T-helper 1 cell treated with Interleukin-12 subunit alpha and Interleukin-12 subunit beta and Interleukin-4 antibody, amounts not matched to agents 30 μg/mL and 1 μg/mL, for 36 hours (primary cell): ENCODE data around the gene CARD9.
"Not testable (repeated sequence)": the region's sequence is repeated elsewhere in the genome, so short reads cannot be mapped to it uniquely, and the experiment has no call there.

Source experiments
- H3K27ac Mint-ChIP-seq: one replicate; pipeline ENCODE4 v1.8.0; 2021; ENCODE audit warnings: mild to moderate bottlenecking, mixed read lengths
- H3K27me3 Mint-ChIP-seq: one replicate; pipeline ENCODE4 v1.8.0; 2021; ENCODE audit warnings: low read depth, mixed read lengths
- H3K36me3 Mint-ChIP-seq: one replicate; pipeline ENCODE4 v1.8.0; 2021; ENCODE audit warnings: low read depth, mixed read lengths
- H3K4me1 Mint-ChIP-seq: one replicate; pipeline ENCODE4 v1.8.0; 2021; ENCODE audit warnings: low read depth, mixed read lengths
- H3K4me3 Mint-ChIP-seq: one replicate; pipeline ENCODE4 v1.8.0; 2021; ENCODE audit warnings: mild to moderate bottlenecking, moderate library complexity, mixed read lengths
- H3K9me3 Mint-ChIP-seq: one replicate; pipeline ENCODE4 v1.8.0; 2021; ENCODE audit warnings: mixed read lengths

The CARD9 gene

DNA sequence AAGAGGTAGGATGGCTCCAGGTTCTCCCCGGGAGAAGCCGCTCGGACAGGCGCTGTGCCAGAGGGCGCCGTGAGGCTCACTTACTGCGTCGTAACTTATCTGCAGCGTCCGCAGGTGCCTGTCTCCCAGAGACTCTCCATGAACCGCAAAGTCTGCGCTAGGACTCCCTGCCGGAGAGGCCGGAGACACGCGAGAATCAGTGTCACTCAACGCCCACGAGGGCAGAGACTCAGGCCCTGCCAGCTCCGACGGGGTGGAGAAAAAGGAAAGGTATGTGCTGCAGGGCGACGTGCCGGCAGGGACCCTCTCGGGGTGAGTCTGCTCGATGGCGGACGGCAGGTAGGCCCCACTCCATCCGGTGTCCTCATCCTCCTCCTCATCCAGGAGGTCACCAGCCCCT lies 33.6 kb upstream of the CARD9 start:
- Mint-ChIP-seq H3K4me1 (peaks cover 53% of the 10 kb centered on the region), H3K36me3 (peaks cover 39% of the 10 kb centered on the region)
- H3K4me3 Mint-ChIP-seq, H3K27me3 Mint-ChIP-seq, H3K9me3 Mint-ChIP-seq, H3K27ac Mint-ChIP-seq: not testable (repeated sequence)

DNA sequence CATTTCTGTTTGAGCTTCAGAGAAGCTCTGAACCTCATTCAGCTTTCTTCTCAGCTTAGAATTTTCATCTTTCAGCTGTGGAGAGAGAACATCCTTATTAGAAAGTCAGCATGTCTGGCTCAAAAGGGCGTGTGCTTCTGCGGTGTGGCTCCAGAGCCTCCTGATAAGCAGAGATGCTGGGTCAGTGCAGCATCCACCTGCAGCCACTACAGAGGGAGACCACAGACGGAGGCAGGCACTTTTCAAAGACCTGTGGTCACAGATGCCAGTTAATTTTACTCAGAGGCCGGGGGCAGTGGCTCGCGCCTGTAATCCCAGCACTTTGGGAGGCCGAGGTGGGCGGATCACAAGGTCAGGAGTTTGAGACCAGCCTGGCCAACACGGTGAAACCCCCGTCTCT lies 32.4 kb upstream of the CARD9 start:
- not testable (repeated sequence) for H3K9me3 Mint-ChIP-seq
- peaks cover 36% of the 10 kb centered on the region for H3K36me3 Mint-ChIP-seq

DNA sequence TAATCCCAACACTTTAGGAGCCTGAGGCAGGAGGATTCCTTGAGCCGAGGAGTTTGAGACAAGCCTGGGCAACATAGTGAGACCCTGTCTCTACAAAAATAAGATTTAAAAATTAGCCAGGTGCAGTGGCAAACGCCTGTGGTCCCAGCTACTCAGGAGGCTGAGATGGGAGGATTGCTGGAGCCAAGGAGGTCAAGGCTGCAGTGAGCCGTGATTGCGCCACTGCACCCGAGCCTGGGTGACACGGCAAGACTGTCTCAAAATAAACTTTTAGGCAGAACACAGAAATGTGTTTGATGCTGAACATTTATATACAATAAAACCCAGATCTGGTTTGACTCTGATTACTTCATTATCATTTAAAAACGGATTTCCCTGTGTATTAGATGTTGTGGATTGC lies 32.0 kb upstream of the CARD9 start:
- H3K4me1 Mint-ChIP-seq = peaks cover 47% of the 10 kb centered on the region
- peaks cover 4% of the 10 kb centered on the region for H3K27me3 Mint-ChIP-seq
- no peak overlapping the region for H3K4me3 Mint-ChIP-seq
- H3K9me3 Mint-ChIP-seq = no peaks in the 10 kb centered on the region
- H3K36me3 Mint-ChIP-seq = peaks cover 36% of the 10 kb centered on the region
- no peak overlapping the region for H3K27ac Mint-ChIP-seq

More for the DNA sequence above, 32.4 kb upstream of the CARD9 start:
- H3K27me3 Mint-ChIP-seq, H3K4me3 Mint-ChIP-seq, H3K27ac Mint-ChIP-seq: not testable (repeated sequence)
- H3K4me1 Mint-ChIP-seq = peaks cover 46% of the 10 kb centered on the region

DNA sequence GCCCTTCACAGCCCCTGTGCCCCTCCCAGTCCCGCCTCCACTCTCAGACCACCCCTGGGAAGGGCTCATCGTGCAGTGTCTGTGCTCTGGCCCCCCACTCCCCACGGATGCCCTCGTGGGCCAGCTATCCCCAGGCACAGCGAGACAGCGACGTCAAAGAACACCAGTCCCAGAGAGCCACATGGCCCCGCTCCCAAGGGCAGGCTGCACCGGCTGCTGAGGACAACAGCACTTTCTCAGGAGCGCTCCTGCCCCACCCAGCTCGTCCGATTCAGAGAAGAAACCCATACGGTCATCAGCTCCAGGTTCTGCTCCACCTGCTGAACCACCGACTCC lies 31.3 kb upstream of the CARD9 start:
- peaks cover 4% of the 10 kb centered on the region for H3K27me3 Mint-ChIP-seq
- peak overlapping the region; percentile 62 for H3K27ac Mint-ChIP-seq
- no peaks in the 10 kb centered on the region for H3K9me3 Mint-ChIP-seq
- peak overlapping the region; percentile 65 for H3K4me3 Mint-ChIP-seq
- H3K36me3 Mint-ChIP-seq = peaks cover 36% of the 10 kb centered on the region
- H3K4me1 Mint-ChIP-seq = peaks cover 46% of the 10 kb centered on the region

DNA sequence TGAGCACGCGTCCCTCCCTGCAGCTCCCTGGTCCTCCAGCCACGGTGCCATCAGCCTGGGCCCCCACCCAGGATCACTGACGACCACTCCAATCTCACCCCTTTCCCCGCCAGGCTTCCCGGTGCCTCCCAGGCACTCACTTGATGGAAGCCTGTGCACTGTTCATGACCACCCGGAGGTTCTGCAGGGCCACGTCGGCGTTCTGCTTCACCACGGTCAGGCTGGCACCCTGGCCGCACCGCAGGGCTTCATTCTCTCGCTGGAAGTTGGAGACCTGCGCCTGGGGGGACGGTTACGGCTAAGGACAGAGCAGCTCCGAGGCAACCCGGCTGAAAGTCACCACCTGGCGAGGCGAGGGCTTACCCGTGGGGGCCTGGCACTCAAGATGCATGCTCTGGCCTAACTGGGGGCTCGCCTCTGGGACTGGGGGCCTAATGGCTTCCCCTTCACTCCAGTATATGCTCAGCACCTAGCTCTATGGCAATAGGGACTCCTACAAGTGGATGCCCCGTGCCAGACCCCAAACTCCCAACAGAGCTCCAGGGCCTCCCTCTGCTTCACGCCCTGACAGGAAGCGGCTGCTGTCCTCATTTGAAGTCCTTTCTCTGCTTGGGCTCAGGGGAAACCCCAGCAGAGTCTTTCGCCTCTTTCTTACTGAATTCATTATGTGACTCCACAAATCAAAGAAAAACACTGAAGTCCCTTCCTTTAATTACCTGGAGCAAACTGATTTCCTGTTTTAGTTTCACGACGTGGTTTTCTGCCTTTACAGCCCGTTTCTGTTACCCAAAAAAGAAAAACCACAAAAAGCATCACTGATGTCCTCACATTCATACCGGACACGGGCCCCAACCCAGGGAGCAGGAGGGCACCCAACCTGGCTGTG lies 30.7 kb upstream of the CARD9 start:
- Mint-ChIP-seq H3K9me3 (no peaks in the 10 kb centered on the region), H3K36me3 (peaks cover 37% of the 10 kb centered on the region), H3K27ac (peak overlapping the region; percentile 79), H3K27me3 (peaks cover 4% of the 10 kb centered on the region), H3K4me3 (peak overlapping the region; percentile 65), H3K4me1 (peaks cover 42% of the 10 kb centered on the region)

DNA sequence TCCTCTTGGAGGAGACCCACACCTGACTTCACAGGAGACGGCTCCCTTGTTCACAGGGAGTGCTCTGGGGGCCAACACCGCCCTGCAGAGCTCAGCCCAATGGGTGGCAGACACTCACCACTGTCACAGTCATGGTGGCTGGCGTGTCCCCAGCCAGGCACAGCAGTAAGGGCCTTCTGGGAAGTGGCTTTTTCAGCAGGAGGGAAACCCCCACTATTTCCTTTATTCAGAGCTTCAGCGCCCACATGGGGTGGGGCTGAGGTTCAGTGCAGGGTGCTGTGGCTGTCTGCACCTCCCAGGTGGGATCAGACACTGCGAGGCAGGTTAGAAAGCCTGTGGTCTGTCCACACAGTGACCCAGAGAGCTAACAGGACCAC lies 30.1 kb upstream of the CARD9 start:
- H3K4me3 Mint-ChIP-seq = peak overlapping the region; percentile 65
- no peaks in the 10 kb centered on the region for H3K9me3 Mint-ChIP-seq
- H3K36me3 Mint-ChIP-seq = peaks cover 34% of the 10 kb centered on the region
- H3K27ac Mint-ChIP-seq = peak overlapping the region; percentile 79
- peaks cover 42% of the 10 kb centered on the region for H3K4me1 Mint-ChIP-seq
- no peaks in the 10 kb centered on the region for H3K27me3 Mint-ChIP-seq

DNA sequence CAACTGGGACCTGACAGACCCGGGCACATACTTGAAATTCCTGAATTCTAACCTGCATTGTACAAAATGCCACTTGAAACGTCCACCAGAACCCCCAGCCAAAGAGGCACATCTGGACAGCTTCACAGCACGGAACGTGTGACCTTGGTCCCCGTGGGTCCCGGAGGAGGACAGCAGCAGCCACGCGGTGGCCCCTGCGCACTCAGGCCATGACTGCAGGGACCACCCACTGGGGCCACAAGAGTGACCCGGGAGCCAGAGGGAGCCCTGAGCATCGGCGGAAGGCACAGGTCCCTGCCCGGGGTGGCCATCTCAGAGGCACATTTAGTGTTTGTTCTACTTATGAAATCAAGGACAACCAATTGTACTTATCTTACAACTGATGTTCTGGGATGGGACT lies 28.6 kb upstream of the CARD9 start:
- no peaks in the 10 kb centered on the region for H3K27me3 Mint-ChIP-seq
- no peak overlapping the region for H3K4me3 Mint-ChIP-seq
- peaks cover 38% of the 10 kb centered on the region for H3K4me1 Mint-ChIP-seq
- H3K9me3 Mint-ChIP-seq = no peaks in the 10 kb centered on the region
- peak overlapping the region; percentile 7 for H3K27ac Mint-ChIP-seq
- H3K36me3 Mint-ChIP-seq = peaks cover 31% of the 10 kb centered on the region

DNA sequence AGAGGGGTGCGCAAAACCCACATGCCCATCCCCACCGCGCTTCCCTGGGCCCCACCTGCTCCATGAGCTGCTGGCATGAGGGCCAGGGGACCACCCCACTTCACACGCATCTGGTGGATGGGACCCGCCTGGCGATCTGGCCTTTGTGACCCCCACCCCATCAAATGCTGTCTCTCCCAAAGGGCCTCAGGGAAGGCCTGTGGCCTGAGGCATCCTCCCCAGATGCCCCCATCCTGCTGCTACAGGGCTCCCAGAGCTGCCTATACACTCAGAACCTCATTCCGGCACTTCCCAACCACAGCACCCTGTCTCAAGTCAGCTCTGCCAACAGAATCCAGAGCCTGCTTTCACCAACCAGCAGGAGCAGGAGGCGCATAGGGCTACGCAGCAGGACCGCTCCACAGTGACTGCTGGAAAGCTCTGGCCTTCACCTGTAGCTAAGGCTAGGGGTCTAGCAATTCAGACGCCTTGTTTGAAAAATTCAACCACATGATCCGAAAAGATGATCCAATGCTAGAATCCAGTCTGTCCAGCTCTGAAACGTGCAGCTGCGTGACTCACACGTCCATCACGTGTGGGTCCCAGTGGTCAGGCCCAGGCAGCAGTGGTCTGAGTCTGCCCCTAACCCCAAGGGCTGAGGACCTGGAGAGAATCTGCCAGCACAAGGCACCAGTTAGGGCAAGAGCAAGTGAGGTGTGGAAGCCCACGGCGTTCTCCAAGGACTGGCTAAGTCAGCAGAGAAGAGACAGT lies 27.9 kb upstream of the CARD9 start:
- no peaks in the 10 kb centered on the region for H3K9me3 Mint-ChIP-seq

DNA sequence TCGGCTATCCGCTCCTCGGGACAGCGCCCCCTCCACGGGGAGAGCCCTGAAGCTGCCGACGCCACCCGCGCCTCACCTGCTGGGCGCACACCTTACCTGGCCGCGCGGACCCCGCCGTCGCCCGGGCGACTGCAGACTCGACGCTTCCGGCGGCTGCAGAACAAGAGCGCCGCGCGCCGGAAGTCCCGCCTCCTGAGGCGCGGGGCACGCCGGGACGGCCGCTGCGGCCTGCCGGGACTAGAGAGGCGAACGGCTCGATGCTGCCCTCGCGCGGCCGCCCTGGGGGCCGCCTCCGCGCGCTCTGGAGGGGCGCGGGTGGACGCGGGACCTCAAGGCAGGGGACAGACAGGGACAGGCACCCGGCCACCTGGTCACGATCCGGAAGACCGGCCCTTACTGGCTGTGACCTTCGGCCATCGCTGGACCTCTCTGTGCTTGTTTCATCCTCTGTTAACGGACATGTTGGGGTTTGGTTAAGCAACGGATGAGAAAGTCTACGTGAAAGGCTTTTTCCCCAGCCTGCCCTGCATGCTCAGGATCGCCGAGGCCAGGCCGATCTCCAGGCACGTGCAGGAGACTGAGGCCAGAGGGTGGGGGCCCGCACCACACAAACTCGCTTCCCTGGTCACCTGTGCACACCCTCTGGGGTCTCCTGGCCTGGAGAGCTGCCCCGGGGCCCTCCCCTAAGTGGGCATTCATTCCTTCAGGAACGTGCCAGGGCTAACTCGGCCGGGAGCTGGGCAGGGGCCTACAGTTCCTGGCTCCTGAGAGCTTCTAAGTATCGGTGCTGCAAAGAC lies 26.8 kb upstream of the CARD9 start, which contains the start of gene SNAPC4:
Gene SNAPC4, minus strand, starts transcription at position 133 of the 797 bp plus-strand sequence. CDS start 1,742 bp downstream, outside the sequence.
- H3K27me3 Mint-ChIP-seq = no peaks in the 10 kb centered on the region
- peaks cover 23% of the 10 kb centered on the region for H3K36me3 Mint-ChIP-seq
- peaks cover 37% of the 10 kb centered on the region for H3K4me1 Mint-ChIP-seq

More for the DNA sequence above, 27.9 kb upstream of the CARD9 start:
- H3K36me3 Mint-ChIP-seq = peaks cover 29% of the 10 kb centered on the region
- H3K4me1 Mint-ChIP-seq = peaks cover 38% of the 10 kb centered on the region
- H3K27me3 Mint-ChIP-seq = no peaks in the 10 kb centered on the region
- peak overlapping the region; percentile 14 for H3K4me3 Mint-ChIP-seq
- peak overlapping the region; percentile 24 for H3K27ac Mint-ChIP-seq

DNA sequence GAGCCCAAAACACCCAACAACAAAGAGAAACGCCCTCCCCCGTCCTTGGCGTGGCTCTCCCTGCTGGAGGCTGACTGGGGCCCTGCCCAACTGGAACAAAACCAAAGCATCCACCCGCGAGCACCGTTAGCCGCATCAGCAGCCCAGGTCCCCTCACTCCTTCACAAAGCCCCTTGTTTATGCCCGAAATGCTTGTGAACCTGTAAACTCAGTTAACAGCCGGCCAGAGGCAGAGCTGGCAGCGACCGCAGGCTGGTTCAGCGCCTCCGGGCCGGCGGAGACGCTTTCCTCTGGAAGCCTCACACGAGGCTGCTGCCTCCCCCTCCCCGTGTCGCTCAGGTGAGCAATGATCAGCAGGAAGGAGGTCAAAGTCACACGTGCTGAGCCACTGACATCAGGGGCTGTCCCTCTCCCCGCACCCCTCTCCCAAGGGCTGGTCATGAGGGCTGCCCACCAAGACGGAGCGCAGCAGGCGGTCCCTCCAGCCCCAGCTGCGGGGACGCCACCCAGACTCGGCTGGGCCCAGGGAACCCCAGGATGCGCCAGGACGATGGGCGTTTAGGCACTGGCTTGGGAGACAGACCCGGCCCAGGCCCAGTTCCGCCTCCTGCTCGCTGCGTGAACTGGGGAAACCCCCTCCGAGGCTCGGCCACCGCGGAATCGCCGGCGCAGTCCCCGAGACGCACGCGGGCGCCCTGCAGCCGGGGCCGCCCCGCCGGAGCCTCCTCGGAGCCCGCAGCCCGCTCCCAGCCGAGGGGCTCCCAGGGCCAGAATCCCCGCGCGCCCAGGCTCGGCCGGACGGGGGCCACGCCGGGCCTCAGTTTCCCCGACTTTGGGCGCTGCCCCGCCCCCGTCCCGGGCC lies 25.9 kb upstream of the CARD9 start:
- Mint-ChIP-seq H3K27ac (peak overlapping the region; percentile 57), H3K9me3 (no peaks in the 10 kb centered on the region), H3K4me1 (peaks cover 29% of the 10 kb centered on the region), H3K36me3 (peaks cover 21% of the 10 kb centered on the region), H3K27me3 (no peaks in the 10 kb centered on the region), H3K4me3 (peak overlapping the region; percentile 84)

More for the DNA sequence above, 26.8 kb upstream of the CARD9 start, which contains the start of gene SNAPC4:
- Mint-ChIP-seq H3K4me3 (peak within 1 kb of the TSS; percentile 84), H3K9me3 (no peaks in the 10 kb centered on the region), H3K27ac (peak within 1 kb of the TSS; percentile 59)

DNA sequence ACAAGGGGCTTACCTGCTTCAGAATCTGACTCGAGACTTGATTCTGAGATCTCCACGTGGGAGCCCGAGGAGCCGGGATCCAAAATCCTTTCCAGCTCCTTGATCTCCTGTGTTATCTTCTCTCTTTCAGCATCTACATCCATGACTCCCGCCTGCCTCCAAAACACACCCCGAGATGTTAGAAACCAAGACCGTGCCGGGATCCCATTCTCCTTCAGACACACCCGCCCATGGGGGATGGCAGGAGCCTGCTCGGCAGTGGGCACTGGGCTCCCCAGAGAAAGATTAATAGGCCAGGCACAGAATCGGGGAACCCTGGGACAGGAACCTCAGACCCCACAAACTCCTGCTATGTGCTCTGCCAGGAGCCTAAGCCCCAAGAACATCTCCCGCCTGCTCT lies 24.8 kb upstream of the CARD9 start:
- H3K27me3 Mint-ChIP-seq = no peaks in the 10 kb centered on the region
- H3K4me1 Mint-ChIP-seq = peaks cover 18% of the 10 kb centered on the region
- peaks cover 23% of the 10 kb centered on the region for H3K36me3 Mint-ChIP-seq
- H3K9me3 Mint-ChIP-seq = no peaks in the 10 kb centered on the region
- H3K27ac Mint-ChIP-seq = no peak overlapping the region
- H3K4me3 Mint-ChIP-seq = peak overlapping the region; percentile 84

DNA sequence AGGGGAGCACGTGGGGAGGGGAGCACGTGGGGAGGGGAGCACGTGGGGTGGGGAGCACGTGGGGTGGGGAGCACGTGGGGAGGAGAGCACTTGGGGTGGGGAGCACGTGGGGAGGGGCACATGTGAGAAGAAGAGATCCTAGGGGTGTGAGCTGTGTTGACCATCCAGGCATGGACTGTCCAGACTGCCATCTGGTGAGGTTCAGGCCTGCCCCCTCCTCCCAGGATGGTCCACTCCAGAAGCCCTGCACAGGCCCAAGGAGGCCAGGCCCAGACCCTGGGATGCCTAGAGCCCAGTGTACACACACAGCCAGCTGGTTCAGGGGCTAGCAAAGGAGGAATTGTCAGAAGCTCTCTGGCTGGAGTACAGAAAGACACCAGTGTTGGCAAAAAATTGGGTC lies 24.2 kb upstream of the CARD9 start:
- no peaks in the 10 kb centered on the region for H3K27me3 Mint-ChIP-seq
- H3K36me3 Mint-ChIP-seq = peaks cover 23% of the 10 kb centered on the region
- peaks cover 18% of the 10 kb centered on the region for H3K4me1 Mint-ChIP-seq
- H3K27ac Mint-ChIP-seq = no peak overlapping the region
- no peaks in the 10 kb centered on the region for H3K9me3 Mint-ChIP-seq
- H3K4me3 Mint-ChIP-seq = no peak overlapping the region

DNA sequence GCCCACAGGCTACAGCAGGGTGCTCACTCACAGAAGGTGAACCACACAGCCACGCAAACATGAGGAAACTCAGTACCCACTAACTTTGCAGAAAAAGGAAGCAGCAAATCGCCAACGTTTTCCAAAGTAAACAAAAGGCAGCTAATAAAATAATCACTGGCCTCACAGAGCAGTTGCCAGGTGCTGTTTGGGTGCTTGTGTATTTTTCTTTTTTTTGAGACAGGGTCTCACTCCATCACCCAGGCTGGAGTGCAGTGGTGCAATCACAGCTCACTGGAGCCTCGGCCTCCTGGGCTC lies 22.7 kb upstream of the CARD9 start:
- no peaks in the 10 kb centered on the region for H3K9me3 Mint-ChIP-seq
- no peak overlapping the region for H3K27ac Mint-ChIP-seq
- no peaks in the 10 kb centered on the region for H3K27me3 Mint-ChIP-seq
- peaks cover 25% of the 10 kb centered on the region for H3K36me3 Mint-ChIP-seq
- peaks cover 11% of the 10 kb centered on the region for H3K4me1 Mint-ChIP-seq
- no peak overlapping the region for H3K4me3 Mint-ChIP-seq
